ENCODE data around the gene NTN3.

Gene NTN3

DNA sequence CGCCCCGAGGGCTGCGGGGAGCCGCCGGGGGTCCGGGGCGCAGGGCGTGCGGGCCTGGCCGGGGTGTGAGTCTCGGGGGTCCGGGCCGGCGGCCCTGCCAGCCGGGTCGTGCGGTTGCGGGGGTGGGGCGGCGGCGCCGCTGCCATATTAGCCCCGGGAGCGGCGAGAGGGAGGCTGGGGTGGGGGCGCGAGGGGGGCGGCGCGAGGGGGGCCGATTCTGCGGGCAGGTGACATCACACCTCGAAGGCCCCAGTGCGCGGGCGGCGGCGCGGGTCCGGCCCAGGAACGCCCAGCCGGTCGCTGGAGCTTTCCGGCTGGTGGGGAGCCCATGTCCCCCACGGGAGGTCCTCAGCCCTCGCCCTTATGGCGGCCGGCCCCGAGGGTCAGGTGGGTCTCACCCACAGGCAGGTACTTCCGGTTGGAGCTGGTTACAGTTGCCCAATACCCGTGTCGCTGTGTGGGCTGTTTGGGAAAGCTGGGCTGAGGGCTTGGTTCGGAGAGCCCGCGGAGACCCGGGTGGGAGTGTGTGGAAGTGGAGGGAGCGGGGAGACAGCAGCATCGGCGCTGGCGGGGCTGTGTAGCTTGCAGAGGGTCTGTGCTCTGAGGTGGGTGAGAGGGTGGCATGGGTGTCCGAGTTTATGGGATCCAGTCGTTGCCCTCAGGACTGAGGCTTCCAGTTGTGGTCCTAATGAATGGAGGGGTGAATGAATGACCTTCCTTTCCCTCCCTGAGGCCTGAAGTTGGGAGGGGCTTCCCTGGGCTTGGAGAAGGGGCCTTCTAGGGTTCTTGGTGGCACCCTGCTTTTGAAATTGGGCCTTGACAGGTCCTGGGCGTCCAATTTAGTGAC lies 43.5 kb downstream of the NTN3 start:
- no peak for DNase-seq (ENCODE audit: low read depth in 2 of 2)

DNA sequence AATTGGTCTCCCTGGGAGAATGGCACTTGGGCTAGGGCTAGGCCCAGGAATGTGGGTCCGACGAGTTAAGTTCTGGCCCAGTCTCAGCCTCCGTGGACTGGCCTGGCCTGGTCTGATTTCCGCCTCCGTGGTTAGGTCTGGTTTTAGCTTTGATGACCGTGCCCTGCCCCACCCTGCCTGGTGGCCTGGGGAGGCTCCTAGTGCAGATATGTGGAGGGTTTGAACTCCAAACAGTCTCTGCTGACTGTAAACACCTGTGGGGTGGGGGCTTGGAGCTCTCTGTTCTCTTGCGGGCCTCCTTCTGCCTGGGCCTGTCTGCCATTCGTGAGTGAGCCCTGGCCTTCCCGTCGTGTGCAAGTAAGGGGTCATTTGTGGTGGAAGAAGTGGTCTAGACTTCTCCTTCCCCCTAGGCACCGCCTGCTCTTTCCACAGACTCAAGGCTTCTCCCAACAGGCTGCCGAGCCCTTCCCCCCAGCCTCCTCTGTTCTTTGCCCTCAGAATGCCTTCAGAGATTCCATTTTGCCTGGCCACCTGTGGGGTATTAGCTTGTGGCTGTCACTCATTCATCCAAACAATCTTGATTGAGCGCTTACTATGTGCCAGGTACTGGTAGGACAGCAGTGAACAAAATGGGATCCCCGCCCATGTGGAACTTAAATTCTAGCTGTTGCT lies 44.2 kb downstream of the NTN3 start:
- DNase-seq (ENCODE audit: low read depth in 2 of 2) = no peak

DNA sequence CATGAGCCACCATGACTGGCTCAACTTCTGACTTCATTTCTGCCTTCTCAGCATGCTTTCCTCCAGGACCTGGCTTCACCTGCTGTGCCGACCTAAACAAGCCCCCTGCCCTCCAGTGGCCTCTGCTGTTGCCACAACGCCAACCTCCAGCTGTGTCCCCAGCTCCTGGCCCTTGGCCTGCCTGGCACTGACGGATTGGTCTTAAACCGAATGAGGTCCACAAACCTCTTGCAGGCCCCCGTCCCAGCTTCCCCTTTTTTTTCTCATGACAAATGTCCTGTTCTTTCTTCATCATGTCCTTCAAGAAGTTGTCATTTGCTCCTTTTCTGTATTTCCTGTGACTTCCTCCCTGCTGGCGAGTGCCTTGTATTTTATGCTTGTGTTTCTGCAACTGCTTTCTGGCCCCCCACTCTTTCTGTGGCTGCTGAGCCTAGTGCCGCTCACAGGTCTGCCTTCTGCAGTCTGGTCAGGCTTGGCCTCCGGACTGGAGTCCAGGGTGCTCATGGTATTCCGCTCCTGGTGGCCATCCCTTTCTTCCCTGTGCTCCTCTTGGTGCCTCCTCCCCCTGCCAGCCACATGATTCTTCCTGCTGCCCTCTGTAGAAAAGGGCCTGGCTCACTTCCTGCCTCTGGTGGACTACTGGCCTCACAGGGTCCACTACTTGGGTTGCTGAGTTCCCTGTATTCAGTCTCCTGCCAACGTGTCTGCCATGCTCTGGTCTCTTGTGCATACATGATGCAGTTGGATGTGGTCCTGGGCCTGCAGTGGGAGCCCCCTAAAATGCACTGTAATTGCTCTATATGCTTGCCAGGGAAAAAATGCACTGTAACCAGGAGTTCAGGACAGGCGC lies 45.5 kb downstream of the NTN3 start:
- no peak for DNase-seq (ENCODE audit: low read depth in 2 of 2)

DNA sequence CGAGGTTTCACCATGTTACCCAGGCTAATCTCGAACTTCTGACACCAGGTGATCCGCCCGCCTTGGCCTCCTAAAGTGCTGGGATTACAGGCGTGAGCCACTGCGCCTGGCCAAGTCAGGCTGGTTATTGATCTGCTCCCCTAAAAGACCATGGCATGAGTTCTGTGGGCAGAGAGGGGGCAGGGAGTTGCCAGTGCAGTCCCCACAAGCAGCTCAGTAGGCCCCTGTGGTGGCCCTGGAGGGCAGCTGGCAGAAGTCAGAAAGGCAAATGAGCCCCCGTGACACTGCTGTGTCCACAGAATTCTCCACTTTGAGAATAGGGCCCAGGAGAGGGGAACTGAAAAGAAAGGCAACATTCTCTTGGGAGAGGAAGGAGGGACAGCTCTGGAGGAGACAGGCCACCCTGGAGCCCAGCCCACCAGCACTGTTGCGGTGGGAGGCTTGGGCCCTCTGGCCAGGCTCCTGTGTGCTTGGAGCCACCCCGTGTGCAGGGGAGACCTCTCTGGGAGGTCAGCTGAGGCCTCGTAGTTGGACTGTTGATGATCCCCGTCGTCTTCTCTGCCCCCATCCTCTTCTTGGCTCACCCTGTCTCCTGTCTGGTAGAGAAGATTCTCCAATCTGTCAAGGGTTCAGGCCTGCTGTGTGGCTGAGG lies 47.0 kb downstream of the NTN3 start:
- DNase-seq (ENCODE audit: low read depth in 2 of 2) = no peak

DNA sequence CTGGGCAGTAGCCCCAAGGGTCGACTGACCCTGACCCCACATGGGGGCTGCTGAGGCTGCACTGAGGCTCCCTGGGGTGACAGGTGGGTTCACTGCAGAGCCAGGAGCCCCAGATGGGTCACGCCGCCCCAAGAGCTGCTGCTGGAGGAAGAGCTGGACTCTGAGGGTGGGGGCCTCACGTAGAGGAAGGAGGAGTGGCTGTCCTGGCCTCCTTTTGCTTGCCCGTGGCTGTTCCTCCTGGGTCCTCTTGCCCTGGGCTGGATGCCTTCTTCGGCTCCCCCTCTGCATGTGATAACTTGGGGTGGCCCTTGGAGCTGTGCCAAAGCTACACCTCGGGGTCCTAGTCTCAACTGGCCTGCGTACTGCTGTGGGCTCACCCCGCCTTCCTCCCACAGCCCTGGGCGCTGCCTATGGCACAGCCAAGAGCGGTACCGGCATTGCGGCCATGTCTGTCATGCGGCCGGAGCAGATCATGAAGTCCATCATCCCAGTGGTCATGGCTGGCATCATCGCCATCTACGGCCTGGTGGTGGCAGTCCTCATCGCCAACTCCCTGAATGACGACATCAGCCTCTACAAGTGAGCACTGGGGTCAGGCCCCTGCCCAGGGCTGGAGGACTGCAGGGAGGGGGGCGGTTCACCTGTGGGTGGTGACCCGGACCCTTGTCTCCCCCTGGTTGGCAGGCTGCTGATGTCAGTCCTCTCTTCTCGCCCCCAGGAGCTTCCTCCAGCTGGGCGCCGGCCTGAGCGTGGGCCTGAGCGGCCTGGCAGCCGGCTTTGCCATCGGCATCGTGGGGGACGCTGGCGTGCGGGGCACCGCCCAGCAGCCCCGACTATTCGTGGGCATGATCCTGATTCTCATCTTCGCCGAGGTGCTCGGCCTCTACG lies 48.0 kb downstream of the NTN3 start:
- DNase-seq (ENCODE audit: low read depth in 2 of 2) = no peak

DNA sequence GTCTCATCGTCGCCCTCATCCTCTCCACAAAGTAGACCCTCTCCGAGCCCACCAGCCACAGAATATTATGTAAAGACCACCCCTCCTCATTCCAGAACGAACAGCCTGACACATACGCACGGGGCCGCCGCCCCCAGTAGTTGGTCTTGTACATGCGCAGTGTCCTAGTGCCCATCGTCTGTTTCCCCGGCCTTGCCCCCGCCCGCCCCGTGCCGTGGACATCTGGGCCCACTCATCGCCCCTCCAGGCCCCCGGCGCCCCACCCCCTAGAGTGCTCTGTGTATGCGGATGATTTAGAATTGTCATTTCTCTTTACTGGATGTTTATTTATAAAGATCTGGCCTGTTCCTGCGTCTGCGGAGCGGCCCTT lies 48.6 kb downstream of the NTN3 start:
- no peak for DNase-seq (ENCODE audit: low read depth in 2 of 2)

DNA sequence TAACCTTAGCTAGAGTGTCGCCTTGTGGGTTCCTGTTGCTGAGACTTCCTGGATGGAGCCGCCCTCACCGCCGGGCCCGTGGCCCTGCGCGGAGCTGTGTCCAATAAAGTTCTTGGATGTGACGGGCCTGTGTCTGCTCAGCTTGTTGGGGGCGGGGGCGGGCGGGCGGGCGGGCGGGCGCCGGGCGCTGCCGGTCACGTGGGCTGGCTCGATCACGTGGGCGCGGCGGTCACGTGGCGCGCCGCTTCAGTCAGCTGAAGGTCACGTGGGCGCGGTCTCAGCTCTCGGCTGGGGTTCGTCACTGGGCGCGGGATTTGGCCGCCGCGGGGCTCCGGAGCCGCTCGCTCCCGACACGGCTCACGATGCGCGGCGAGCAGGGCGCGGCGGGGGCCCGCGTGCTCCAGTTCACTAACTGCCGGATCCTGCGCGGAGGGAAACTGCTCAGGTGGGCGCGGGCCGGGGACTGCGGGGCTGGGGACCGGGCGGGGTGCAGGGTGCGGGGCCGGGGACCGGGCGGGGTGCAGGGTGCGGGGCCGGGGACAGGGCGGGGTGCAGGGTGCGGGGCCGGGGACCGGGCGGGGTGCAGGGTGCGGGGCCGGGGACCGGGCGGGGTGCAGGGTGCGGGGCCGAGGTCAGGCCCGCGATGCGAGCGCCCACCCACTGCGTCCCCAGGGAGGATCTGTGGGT lies 49.1 kb downstream of the NTN3 start, which contains the start of gene AMDHD2:
Gene AMDHD2, plus strand, starts transcription at position 275 of the 687 bp plus-strand sequence. Its CDS starts 88 bp downstream, at position 363.
- DNase-seq (ENCODE audit: low read depth in 2 of 2) = peak; percentile 65 to 73

DNA sequence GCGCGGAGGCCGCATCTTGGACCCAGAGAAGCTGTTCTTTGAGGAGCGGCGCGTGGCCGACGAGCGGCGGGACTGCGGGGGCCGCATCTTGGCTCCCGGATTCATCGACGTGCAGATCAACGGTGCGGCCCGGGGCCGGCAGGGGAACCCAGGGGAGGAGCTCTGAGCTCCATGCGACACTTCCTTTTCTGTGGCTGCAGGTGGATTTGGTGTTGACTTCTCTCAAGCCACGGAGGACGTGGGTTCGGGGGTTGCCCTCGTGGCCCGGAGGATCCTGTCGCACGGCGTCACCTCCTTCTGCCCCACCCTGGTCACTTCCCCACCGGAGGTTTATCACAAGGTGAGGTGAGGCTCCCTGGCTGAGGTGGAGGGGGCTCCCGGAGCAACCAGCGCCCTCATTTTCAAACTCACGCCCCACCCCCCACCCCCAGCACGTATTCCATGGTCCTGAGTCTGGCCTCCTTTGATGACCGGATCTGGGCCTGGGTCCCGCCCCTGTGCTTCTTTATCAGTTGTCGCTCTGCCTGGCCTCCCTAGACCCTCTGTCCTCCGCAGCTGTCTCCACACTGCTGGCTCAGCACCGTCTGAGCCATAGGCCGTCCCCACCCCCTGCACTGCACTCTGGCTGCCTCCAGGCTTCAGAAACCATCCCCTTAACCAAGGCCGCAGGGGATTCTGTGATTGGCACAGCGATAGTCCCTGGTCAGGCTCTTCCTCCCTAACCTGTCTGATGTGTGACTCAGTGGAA lies 49.9 kb downstream of the NTN3 start:
- no peak for DNase-seq (ENCODE audit: low read depth in 2 of 2)

Data from fibroblast of skin of left biceps (primary cell).